K562 (cell line): ENCODE results near the gene IFT122. TPM values are rescaled to one million over a fixed set of nuclear protein-coding genes. Genes with fewer than 3 reads are reported as not detected.

Experiments
- ATAC-seq: fragments of 200-7000 bp; cut with Tn5 transposase; 3 replicates; pipeline ENCODE4 v1.9.1; 2020; ENCODE audit warnings: moderate library complexity
- BruUV-seq: library from RNA; stranded (reverse); fragments of 400-500 nt; replicated peaks from 2 replicates; lab custom pipeline; 2021; lab: Mats Ljungman, UMichigan
- CTCF ChIA-PET: fragments of 300-600 bp; formaldehyde crosslinking; extraction: SDS; loops from one replicate; lab custom pipeline; 2021; ENCODE audit warnings: low intra/inter-chr PET ratio; lab: Yijun Ruan, JAX
- POLR2A ChIA-PET: fragments of 300-600, 350-650 bp; sonication (Branson Sonifier 250); formaldehyde crosslinking; extraction: SDS; loops from one replicate; lab custom pipeline; 2021; ENCODE audit warnings: antibody characterized with exemption, inconsistent platforms; lab: Yijun Ruan, JAX
- DNase-seq, 4 experiments: peaks; one replicate each; pipeline versions ENCODE4 v3.0.0 to v3.0.0-alpha.2; 2011 to 2018; ENCODE audit warnings: low spot score in 3 of 4, mixed read lengths in 3 of 4; ENCODE audit errors: extremely low read depth in 1 of 4
- FAIRE-seq: peaks from 2 replicates; lab custom pipeline; 2011; peaks lifted over from hg19 to GRCh38; lab: Jason Lieb, UNC
- H2AFZ ChIP-seq: 2 replicates; pipeline ENCODE4 v1.6.0; 2011; ENCODE audit warnings: low read depth, low read length, control low read depth, inconsistent platforms
- H3K27ac ChIP-seq: fragments of 200-600 bp; 3 replicates; pipeline ENCODE4 v1.8.0; 2011; ENCODE audit warnings: low read depth, mild to moderate bottlenecking, control low read depth, inconsistent platforms, low read length, moderate library complexity, mixed read lengths; ENCODE audit errors: extremely low read depth
- H3K27me3 ChIP-seq, 2 experiments: fragments of 300-600 bp in 1 of 2; 2 replicates in 1 of 2; 3 replicates in 1 of 2; pipeline versions ENCODE4 v1.6.0 to v1.8.0; 2011; ENCODE audit warnings: inconsistent platforms in 2 of 2, low read length in 2 of 2, mild to moderate bottlenecking in 1 of 2, mixed read lengths in 1 of 2, moderate library complexity in 1 of 2; ENCODE audit not compliant: control insufficient read depth in 2 of 2, insufficient read depth in 2 of 2
- H3K36me3 ChIP-seq: fragments of 300-600 bp; 3 replicates; pipeline ENCODE4 v1.8.0; 2011; ENCODE audit warnings: mild to moderate bottlenecking, low read length, inconsistent platforms; ENCODE audit not compliant: control insufficient read depth, insufficient read depth
- H3K4me1 ChIP-seq, 2 experiments: fragments of 200-600 bp in 1 of 2; replicated peaks in 1 of 2; 2 replicates in 1 of 2; 3 replicates in 1 of 2; pipeline versions ENCODE4 v1.5.1 to v1.8.0; 2011; ENCODE audit warnings: inconsistent platforms in 2 of 2, low read length in 2 of 2, mild to moderate bottlenecking in 1 of 2, mixed read lengths in 1 of 2, moderate library complexity in 1 of 2; ENCODE audit not compliant: control insufficient read depth in 2 of 2, insufficient read depth in 2 of 2
- H3K4me2 ChIP-seq: 2 replicates; pipeline ENCODE4 v1.6.1; 2011; ENCODE audit warnings: low read length, control low read depth, inconsistent platforms, mixed read lengths; ENCODE audit not compliant: insufficient read depth
- H3K4me3 ChIP-seq: fragments of 200-600 bp; sonication (generic), shearing (Covaris generic); 2 replicates; pipeline ENCODE4 v1.5.1; 2016; ENCODE audit warnings: control low read depth, inconsistent platforms
- H3K79me2 ChIP-seq: fragments of 200-600 bp; 3 replicates; pipeline ENCODE4 v1.8.0; 2011; ENCODE audit warnings: low read length, inconsistent platforms; ENCODE audit not compliant: control insufficient read depth, insufficient read depth
- H3K9ac ChIP-seq, 2 experiments: 2 replicates each; pipeline versions ENCODE4 v1.6.0 to v1.6.1; 2011; ENCODE audit warnings: low read depth in 2 of 2, low read length in 2 of 2, control low read depth in 1 of 2, inconsistent platforms in 1 of 2, mild to moderate bottlenecking in 1 of 2, mixed read lengths in 1 of 2; ENCODE audit not compliant: insufficient read depth in 1 of 2
- H3K9me1 ChIP-seq: one replicate; pipeline ENCODE4 v1.6.0; 2011; ENCODE audit warnings: inconsistent platforms, mild to moderate bottlenecking, low read length, moderate library complexity; ENCODE audit not compliant: control insufficient read depth, insufficient read depth
- H3K9me3 ChIP-seq: replicated peaks from 2 replicates; pipeline ENCODE4 v1.5.1; 2011; ENCODE audit warnings: low read depth, low read length, inconsistent platforms; ENCODE audit not compliant: control insufficient read depth, insufficient read depth
- H4K20me1 ChIP-seq: replicated peaks from 2 replicates; pipeline ENCODE4 v1.6.1; 2011; ENCODE audit warnings: low read length, inconsistent platforms, mixed read lengths; ENCODE audit not compliant: control insufficient read depth, insufficient read depth
- CC2D1A ChIP-seq: fragments of 450-650 bp; IDR thresholded peaks from 2 replicates; pipeline ENCODE4 v1.6.1; 2017; ENCODE audit warnings: mild to moderate bottlenecking
- CHCHD3 ChIP-seq: fragments of 250-450 bp; sonication (Bioruptor Pico); IDR thresholded peaks from 2 replicates; pipeline ENCODE4 v2.1.2; 2022; ENCODE audit warnings: mild to moderate bottlenecking
- HMG20B ChIP-seq: fragments of 250-450 bp; sonication (Bioruptor Pico); IDR thresholded peaks from 2 replicates; pipeline ENCODE4 v1.5.0; 2021; ENCODE audit warnings: mild to moderate bottlenecking
- JUND ChIP-seq, 2 experiments: IDR thresholded peaks; 2 replicates in 1 of 2; 3 replicates in 1 of 2; pipeline ENCODE4 v1.6.1; 2011; ENCODE audit warnings: borderline replicate concordance in 2 of 2, low read depth in 2 of 2, low read length in 2 of 2, improper control_type of control experiment in 1 of 2, missing biosample characterization in 1 of 2, missing genetic modification characterization in 1 of 2, missing genetic modification reagents in 1 of 2
- KLF16 ChIP-seq: IDR thresholded peaks from 2 replicates; pipeline ENCODE4 v1.6.1; 2016; ENCODE audit warnings: antibody characterized with exemption
- NFYB ChIP-seq: IDR thresholded peaks from 2 replicates; pipeline ENCODE4 v1.6.1; 2011; ENCODE audit warnings: mild to moderate bottlenecking, moderate library complexity; ENCODE audit not compliant: insufficient read length; ENCODE audit errors: extremely low read depth
- NR2F6 ChIP-seq: fragments of 450-650 bp; formaldehyde crosslinking; IDR thresholded peaks from 2 replicates; pipeline ENCODE4 v1.4.0; 2020; ENCODE audit warnings: mild to moderate bottlenecking
- PRMT5 ChIP-seq: sonication (generic); formaldehyde crosslinking; IDR thresholded peaks from 2 replicates; pipeline ENCODE4 v1.5.0; 2020; ENCODE audit warnings: missing genetic modification reagents
- RFX7 ChIP-seq: fragments of 250-450 bp; sonication (Bioruptor Pico); IDR thresholded peaks from 2 replicates; pipeline ENCODE4 v1.5.1; 2021; ENCODE audit warnings: mild to moderate bottlenecking
- TAF15 ChIP-seq: fragments of 200-400 bp; formaldehyde crosslinking; IDR thresholded peaks from 2 replicates; pipeline ENCODE4 v1.6.1; 2017; ENCODE audit warnings: mild to moderate bottlenecking, low read depth, low read length, moderate library complexity
- TAF9B ChIP-seq: fragments of 450-650 bp; IDR thresholded peaks from 2 replicates; pipeline ENCODE4 v1.6.1; 2018; ENCODE audit warnings: mild to moderate bottlenecking; ENCODE audit not compliant: partially characterized antibody
- TCF3 ChIP-seq: sonication (generic); formaldehyde crosslinking; IDR thresholded peaks from 2 replicates; pipeline ENCODE4 v1.4.0; 2020; ENCODE audit warnings: mild to moderate bottlenecking, missing genetic modification reagents
- ZKSCAN8 ChIP-seq: fragments of 200-800 bp; sonication (Bioruptor generic); IDR thresholded peaks from 2 replicates; pipeline ENCODE4 v1.6.1; 2016; ENCODE audit warnings: missing genetic modification characterization, missing compliant biosample characterization
- ZNF75A ChIP-seq: fragments of 450-650 bp; formaldehyde crosslinking; IDR thresholded peaks from 2 replicates; pipeline ENCODE4 v1.4.0; 2020; ENCODE audit warnings: mild to moderate bottlenecking
- WGBS: fragments of 100-300 bp; shearing (Covaris generic); methylation state at CpG from one replicate; pipeline ENCODE4 v1.1.6; 2016; ENCODE audit warnings: low coverage, mixed read lengths; ENCODE audit not compliant: insufficient coverage; ENCODE audit errors: missing lambda C conversion rate; 5-methylcytosine and 5-hydroxymethylcytosine counted together
- in situ Hi-C: fragments of 300-500 bp; cut with MboI; formaldehyde crosslinking; loops from 4 replicates; pipeline ENCODE4 v1.15.0; 2018; ENCODE audit warnings: inconsistent platforms, mixed read lengths
- intact Hi-C: fragments of 100-400 bp; cut with micrococcal nuclease; formaldehyde crosslinking; loops from 2 replicates; pipeline ENCODE4 v1.14.2; 2022
- polyA plus RNA-seq, 8 experiments: library from polyadenylated mRNA; depleted of rRNA in 4 of 8; stranded (reverse) in 5 of 8; unstranded in 3 of 8; fragments of >200 nt; fragmentation: Nextera tagmentation in 2 of 8; fragmentation: Illumina TruSeq in 1 of 8; extraction: Ambion mirVana in 2 of 8; extraction: Trizol in 1 of 8; gene quantifications; 2 replicates each; pipeline versions ENCODE4 v1.2.1 to v1.2.3, GENCODE V29; 2011 to 2014; ENCODE audit warnings: inconsistent platforms in 1 of 8, missing spikeins in 1 of 8
- total RNA-seq, 7 experiments: library from RNA; depleted of rRNA in 6 of 7; stranded (reverse); fragments of >200 nt in 6 of 7; fragmentation: Illumina TruSeq in 2 of 7; extraction: Trizol in 2 of 7; gene quantifications; 2 replicates each; pipeline versions ENCODE4 v1.2.1 to v1.2.3, GENCODE V29; 2011 to 2021; ENCODE audit warnings: low replicate concordance in 1 of 7

IFT122 gene
- total and polyA plus RNA-seq, 9 of the 15 experiments (the other 6 are each of a cell fraction or from before 2014, with no cell fraction given), result 2.4 to 11.5 (median 7.7) TPM

GRCh38 chr3:129548104-129548965 lies 108.3 kb downstream of the IFT122 start:
- peaks cover 0 to 28% of the 10 kb centered on the region in 2 experiments; a peak in 2 of 5 replicates for H3K4me1 ChIP-seq
- POLR2A ChIA-PET, result no interaction called here
- no peaks in the 10 kb centered on the region for H3K9me3 ChIP-seq
- DNase-seq (no peak), FAIRE-seq (no peak)
- no peaks in the 10 kb centered on the region for H3K27me3 ChIP-seq
- no TSS peak for BruUV-seq
- no peak overlapping the region for H3K4me2 ChIP-seq
- in situ Hi-C loops, result no loop called here
- intact Hi-C loops, result no loop called here
- H3K79me2 ChIP-seq, result no peaks in the 10 kb centered on the region
- H3K27ac ChIP-seq, result no peak overlapping the region
- H3K9ac ChIP-seq, result no peak overlapping the region; a peak in 1 of 4 replicates
- H3K9me1 ChIP-seq, result no peaks in the 10 kb centered on the region
- no peak overlapping the region for H2AFZ ChIP-seq
- no peak for TF ChIP-seq JUND (IDR thresholded peaks at IDR 0.05; ENCODE audit: borderline replicate concordance, low read depth, low read length)
- no peak for TF ChIP-seq JUND (tag; IDR thresholded peaks at IDR 0.05; ENCODE audit: borderline replicate concordance, low read depth, low read length)
- no peak for TF ChIP-seq NR2F6
- no peak for TF ChIP-seq RFX7 (CRISPR knock-in tag)
- no peak for TF ChIP-seq TAF15
- TF ChIP-seq ZKSCAN8 (CRISPR knock-in tag), result no peak
- TF ChIP-seq ZNF75A, result no peak
- TF ChIP-seq TAF9B, result no peak
- no peak for TF ChIP-seq PRMT5 (CRISPR knock-in tag)
- TF ChIP-seq KLF16, result no peak
- TF ChIP-seq TCF3 (CRISPR knock-in tag), result no peak
- no peak for TF ChIP-seq CC2D1A
- TF ChIP-seq CHCHD3 (CRISPR knock-in tag), result no peak
- TF ChIP-seq HMG20B (CRISPR knock-in tag), result no peak
- TF ChIP-seq NFYB, result no peak
- TF ChIP-seq, all 486 proteins: peak for 0
- no peak for ATAC-seq
- Histone ChIP-seq H4K20me1 (no peaks in the 10 kb centered on the region), H3K4me3 (no peak overlapping the region), H3K36me3 (no peaks in the 10 kb centered on the region)
- CTCF ChIA-PET, result no interaction called here
- 47% methylated on average over 10 of the region's 19 CpGs for WGBS
